Mesangial cell (primary cell): ENCODE data around the gene INHBB. TPM values are rescaled to one million over a fixed set of nuclear protein-coding genes. Genes with fewer than 3 reads are reported as not detected.

ENCODE experiments used
- total RNA-seq: library from RNA; depleted of rRNA; stranded (reverse); fragments of >200 nt; gene quantifications from 2 replicates; pipeline ENCODE4 v1.2.3, GENCODE V29; 2015

The INHBB gene
- under 0.01 TPM in 1 of 2 replicates, not detected in the other for total RNA-seq

DNA sequence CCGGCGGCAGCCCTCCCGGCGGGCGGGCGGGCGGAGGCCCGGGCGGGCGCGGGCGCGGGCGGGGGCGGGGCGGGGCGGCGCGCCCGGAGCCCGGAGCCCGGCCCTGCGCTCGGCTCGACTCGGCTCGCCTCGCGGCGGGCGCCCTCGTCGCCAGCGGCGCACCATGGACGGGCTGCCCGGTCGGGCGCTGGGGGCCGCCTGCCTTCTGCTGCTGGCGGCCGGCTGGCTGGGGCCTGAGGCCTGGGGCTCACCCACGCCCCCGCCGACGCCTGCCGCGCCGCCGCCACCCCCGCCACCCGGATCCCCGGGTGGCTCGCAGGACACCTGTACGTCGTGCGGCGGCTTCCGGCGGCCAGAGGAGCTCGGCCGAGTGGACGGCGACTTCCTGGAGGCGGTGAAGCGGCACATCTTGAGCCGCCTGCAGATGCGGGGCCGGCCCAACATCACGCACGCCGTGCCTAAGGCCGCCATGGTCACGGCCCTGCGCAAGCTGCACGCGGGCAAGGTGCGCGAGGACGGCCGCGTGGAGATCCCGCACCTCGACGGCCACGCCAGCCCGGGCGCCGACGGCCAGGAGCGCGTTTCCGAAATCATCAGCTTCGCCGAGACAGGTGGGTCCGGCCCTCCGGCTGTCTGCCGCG lies at the start of gene INHBB:
TSS of gene INHBB (plus strand) at position 111 of the 641 bp plus-strand sequence. CDS start at position 164, 53 bp downstream.

Other genes with a start within 250 kb of the INHBB start
- gene TMEM185B, start 122.7 kb upstream of the INHBB start, total RNA-seq: 36.0 and 43.5 TPM in 2 replicates
- 19.1 and 33.9 TPM in 2 replicates for gene RALB, start 93.3 kb upstream of the INHBB start, total RNA-seq